GM19035 (cell line): ENCODE measurements around the gene GRM2.

ENCODE experiments used
- ATAC-seq: cut with Tn5 transposase; IDR thresholded peaks from one replicate; pipeline ENCODE4 v1.9.1; 2021; ENCODE audit not compliant: unreplicated experiment

The GRM2 gene

DNA sequence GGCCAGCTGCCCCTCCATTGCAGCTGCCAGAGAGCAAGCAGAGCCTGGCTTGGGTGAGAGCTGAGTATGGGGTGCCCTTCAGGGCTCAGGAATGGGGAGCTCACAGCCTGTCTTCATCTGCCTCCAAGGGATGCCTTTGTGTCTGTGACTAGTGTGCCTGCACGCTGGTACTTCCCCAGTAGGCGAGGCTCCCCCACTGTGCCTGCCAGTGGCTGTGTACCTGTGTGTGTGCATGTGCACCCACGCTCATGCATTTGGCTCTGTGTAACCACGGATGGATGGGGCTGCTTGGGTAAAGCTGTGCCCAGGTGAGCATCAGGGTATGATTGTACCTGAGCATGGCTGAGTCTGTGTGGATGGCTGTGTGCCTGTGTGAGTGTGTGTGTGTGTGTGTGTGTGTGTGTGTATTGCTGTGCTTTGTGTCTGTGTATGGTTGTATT is 2.3 kb upstream of the GRM2 start:
- ATAC-seq, result no peak

DNA sequence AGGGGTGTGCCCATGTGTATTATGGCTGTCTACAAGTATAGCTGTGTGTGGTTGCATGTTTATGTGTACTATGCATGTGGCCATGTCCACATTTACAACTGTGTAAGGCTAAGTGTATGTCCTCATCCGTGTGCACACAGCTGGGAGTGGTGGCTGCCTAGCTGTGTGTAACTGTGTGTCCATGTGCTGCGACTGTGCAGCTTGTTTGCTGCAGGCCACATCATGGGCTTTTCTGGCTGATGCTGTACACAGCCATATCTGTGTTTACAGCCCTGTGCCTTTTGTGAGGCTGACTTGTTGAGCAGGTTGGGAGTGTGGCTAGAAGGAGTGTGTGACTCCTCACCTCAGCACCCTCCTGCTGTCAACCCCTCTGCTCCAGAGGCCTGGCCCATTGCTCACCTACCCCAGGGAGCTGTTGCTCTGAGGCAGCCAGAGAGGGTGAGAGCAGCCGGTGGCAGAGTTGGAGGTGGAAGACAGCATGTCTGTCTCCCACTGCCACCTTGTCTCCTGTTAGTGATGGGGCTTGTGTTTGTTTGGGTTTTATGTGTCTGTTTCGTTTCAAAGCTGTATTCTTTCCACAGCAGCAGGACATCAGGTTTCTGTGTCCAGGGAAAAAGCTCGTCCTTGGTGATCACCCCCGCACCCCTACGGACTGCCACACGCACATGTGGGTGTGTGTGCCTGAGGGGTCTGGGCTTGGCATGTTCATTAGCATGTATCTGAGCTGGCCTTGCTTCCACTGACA is 1.4 kb upstream of the GRM2 start:
- no peak for ATAC-seq

DNA sequence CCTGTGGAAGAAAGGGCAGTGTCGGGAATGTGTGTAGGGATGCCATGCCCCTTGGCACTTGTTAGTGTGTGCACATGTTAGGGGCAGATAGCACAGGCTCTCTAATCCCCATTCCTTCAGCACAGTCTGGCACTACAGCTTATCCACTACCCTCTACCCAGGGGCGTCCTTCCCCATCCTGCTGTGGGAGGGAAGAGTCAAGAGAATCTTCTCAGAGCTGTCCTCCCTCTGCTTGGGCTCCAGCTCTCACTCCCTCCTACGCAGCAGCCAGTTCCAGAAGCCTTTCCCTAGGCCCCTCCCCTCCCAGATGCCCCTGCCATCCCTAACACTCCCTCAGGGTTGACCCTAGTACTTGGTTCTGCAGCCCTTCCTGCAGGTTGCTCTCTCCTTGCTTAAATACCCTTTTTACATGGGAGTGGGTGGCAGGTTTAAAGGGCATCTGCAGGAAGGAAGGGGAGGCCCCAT is 815 bp upstream of the GRM2 start:
- ATAC-seq, result no peak

DNA sequence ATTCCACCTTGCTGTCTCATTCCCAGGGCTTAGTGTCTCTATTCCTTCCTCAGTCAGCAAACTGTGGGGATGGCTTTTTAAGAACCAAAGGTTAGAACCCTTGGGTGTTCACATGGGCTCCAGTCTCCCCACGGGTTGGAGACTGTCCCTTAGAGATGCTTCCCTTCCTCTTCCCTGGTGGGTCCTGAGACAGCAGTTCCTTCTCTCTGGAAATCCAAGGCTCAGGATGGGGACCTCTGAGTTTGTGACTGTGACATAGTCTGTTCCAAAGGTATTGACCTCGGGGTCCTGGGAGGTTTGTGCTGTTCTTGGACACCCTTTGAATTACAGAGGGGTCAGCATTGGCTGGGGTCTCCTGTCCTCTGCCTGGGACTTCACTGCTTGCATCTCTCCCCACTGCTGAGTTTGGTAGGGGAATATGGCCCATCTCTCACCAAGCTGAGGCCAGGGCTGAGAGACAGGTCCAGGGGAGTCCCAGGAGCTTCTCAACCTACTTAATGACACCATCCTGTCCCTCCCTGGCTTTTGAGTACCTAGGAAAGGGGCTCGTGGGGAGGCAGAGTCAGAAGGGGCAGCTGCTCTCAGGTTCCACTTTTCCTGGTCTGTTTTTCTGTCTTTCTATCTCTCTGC is 1.5 kb downstream of the GRM2 start:
- no peak for ATAC-seq

DNA sequence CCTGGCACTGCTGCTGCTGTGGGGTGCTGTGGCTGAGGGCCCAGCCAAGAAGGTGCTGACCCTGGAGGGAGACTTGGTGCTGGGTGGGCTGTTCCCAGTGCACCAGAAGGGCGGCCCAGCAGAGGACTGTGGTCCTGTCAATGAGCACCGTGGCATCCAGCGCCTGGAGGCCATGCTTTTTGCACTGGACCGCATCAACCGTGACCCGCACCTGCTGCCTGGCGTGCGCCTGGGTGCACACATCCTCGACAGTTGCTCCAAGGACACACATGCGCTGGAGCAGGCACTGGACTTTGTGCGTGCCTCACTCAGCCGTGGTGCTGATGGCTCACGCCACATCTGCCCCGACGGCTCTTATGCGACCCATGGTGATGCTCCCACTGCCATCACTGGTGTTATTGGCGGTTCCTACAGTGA is 2.1 kb downstream of the GRM2 start:
- no peak for ATAC-seq

DNA sequence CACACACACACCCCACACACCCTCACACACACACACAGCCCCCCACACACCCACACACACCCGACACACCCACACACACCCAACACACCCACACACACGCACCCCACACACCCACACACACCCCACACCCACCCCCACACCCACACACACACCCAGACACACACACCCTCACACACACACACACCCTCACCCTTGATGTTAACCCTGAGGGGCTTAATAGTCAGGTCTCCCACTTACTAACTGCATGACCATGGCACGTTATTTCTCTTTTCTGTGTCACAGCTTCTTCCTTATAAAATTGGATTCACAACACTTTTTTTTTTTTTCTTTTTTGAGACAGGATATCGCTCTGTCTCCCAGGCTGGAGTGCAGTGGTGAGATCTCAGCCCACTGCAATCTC is 2.8 kb downstream of the GRM2 start:
- ATAC-seq, result no peak

DNA sequence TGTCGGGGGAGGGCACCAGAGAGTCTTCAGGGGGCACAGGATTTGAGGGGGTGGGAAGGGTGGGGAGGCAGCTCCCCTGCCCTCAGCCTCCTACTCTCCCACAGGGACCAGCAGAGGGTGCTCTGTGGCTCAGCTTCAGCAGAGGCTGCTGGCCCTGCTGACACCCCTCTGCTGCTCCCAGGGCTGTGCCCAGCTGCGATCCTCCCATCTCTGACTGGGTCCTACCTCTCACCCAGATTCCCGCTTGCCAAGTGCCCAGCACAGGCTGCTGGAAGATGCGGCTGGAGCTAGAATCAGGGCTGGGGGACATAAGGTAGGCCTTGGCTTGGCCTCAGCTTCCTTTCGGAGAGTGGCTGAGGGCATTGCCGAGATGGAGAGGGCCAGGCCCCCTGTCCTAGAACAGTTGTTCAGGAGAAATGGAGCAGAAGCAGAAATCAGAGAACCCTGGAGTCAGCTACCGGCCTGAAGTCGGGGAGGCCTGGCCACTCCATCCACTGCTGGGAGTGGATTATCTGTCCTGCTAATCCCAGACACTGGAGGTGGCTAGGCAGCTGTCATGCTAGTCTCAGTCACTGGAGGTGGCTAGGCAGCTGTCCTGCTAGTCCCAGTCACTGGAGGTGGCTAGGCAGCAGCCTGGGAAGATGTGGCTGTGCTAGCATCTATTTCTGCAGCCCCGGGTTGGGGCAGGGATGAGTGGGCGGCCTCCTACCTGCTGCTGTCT is 3.9 kb downstream of the GRM2 start:
- ATAC-seq, result no peak

DNA sequence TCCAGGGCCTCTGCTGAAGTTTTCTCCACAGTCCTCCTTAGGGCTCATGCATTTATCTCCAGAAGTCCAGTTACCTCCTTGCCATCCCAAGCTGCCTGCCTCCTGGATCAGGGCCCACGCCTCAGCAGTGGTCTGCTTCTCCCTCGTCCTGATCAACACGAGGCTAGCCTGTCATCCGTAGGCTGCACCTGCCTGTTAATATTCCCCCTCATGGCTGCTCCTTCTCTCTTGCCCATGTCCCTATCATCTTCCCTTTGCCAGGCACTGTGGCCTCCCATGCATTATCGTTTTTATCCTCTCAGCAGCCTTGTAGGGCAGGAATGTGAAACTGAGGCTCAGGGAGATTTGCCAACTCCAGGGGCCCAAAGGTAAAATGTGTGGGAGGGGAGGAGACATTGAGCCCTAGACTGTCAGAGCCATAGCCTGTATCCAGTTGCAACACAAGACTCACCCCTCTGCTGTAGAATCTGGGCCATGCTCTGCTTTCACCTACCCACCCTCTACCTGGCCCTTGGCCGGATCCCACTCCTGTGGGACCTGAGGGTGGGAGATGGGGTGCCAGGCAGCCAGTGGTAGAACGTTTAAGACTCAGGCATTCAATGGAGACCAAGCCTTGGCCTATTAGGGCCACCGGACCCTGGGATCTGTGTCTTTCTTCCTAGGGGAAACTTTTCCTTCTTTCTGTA is 4.6 kb downstream of the GRM2 start:
- ATAC-seq, result no peak

DNA sequence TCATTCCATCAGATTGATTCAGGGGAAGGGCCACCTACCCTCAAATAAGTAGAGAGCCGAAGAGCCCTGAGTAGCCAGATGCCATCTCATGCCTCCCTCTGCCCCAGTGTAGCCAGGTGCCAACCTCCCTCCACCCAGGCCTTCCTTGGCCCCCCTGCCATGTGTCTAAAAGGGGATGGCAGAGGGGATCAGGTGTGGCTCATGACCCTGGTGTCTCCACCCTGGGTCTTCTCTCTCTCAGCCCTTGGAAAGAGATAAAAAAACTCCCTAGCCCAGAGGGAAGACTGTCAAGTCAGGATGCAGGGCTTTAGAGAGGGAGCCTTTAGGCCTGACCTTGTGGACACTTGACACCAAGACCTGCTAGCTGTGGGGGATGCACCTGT is 5.2 kb downstream of the GRM2 start:
- ATAC-seq, result no peak

DNA sequence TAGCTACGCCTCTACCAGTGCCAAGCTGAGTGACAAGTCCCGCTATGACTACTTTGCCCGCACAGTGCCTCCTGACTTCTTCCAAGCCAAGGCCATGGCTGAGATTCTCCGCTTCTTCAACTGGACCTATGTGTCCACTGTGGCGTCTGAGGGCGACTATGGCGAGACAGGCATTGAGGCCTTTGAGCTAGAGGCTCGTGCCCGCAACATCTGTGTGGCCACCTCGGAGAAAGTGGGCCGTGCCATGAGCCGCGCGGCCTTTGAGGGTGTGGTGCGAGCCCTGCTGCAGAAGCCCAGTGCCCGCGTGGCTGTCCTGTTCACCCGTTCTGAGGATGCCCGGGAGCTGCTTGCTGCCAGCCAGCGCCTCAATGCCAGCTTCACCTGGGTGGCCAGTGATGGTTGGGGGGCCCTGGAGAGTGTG is 5.7 kb downstream of the GRM2 start:
- no peak for ATAC-seq

DNA sequence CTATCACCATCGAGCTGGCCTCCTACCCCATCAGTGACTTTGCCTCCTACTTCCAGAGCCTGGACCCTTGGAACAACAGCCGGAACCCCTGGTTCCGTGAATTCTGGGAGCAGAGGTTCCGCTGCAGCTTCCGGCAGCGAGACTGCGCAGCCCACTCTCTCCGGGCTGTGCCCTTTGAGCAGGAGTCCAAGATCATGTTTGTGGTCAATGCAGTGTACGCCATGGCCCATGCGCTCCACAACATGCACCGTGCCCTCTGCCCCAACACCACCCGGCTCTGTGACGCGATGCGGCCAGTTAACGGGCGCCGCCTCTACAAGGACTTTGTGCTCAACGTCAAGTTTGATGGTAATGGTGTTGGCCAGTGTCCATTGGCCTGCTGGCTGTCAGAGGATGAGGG is 6.1 kb downstream of the GRM2 start:
- no peak for ATAC-seq

DNA sequence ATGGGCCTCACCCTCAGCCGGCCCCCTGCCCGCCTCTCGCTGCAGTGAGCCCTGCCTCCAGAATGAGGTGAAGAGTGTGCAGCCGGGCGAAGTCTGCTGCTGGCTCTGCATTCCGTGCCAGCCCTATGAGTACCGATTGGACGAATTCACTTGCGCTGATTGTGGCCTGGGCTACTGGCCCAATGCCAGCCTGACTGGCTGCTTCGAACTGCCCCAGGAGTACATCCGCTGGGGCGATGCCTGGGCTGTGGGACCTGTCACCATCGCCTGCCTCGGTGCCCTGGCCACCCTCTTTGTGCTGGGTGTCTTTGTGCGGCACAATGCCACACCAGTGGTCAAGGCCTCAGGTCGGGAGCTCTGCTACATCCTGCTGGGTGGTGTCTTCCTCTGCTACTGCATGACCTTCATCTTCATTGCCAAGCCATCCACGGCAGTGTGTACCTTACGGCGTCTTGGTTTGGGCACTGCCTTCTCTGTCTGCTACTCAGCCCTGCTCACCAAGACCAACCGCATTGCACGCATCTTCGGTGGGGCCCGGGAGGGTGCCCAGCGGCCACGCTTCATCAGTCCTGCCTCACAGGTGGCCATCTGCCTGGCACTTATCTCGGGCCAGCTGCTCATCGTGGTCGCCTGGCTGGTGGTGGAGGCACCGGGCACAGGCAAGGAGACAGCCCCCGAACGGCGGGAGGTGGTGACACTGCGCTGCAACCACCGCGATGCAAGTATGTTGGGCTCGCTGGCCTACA is 8.5 kb downstream of the GRM2 start:
- no peak for ATAC-seq

DNA sequence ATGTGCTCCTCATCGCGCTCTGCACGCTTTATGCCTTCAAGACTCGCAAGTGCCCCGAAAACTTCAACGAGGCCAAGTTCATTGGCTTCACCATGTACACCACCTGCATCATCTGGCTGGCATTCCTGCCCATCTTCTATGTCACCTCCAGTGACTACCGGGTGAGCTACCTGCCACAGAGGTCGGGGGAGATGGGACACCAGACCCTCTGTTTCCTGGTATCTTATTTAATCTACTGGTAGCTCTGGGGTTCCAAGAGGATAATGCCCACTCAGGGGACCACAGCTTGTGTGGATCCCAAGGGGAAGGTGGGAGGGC is 9.1 kb downstream of the GRM2 start:
- no peak for ATAC-seq

DNA sequence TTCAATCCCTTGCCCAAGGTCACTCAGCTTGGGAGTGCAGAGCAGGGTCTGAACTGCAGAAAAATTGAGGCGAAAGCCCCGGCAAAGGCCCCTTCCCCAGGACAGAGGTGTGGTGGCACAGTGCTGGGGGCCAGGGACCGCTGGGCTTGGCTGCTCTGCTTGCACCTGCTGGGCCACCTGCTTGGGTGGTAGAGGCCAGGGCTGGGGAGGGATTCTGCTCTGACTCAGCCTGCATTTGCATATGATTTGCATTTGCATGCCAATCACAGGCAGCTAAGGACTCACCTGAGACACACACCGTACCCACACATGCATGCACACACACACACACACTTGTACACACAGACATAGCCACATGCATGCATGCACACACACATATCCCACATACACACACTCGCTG is 9.9 kb downstream of the GRM2 start:
- no peak for ATAC-seq

DNA sequence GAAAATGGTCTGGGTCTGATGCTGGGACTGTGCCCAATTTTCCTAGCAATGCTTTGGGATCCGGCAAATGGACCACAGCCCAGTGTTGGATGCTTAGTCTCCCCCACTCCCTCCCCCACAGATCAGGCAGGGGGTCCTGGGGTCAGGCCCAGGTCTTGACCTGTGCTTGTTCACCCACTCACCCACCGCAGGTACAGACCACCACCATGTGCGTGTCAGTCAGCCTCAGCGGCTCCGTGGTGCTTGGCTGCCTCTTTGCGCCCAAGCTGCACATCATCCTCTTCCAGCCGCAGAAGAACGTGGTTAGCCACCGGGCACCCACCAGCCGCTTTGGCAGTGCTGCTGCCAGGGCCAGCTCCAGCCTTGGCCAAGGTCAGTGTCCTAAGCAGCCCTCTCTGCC is 10.6 kb downstream of the GRM2 start:
- no peak for ATAC-seq

DNA sequence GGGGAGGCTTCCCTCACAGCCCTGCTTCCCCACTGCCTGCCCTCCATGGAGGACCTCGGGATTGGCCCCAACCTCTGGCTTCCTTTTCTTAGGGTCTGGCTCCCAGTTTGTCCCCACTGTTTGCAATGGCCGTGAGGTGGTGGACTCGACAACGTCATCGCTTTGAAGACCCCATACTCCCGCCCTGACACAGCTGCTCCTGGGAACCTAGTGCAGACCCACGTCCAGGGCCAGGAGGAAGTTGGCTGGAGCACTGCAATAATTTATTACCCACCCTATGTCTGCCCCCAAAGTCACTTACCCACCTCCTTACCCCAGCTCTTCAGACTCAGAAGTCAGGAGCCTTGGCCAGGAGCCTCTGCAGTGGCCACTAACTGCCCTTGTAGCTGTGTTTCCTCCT is 11.1 kb downstream of the GRM2 start:
- ATAC-seq, result no peak

DNA sequence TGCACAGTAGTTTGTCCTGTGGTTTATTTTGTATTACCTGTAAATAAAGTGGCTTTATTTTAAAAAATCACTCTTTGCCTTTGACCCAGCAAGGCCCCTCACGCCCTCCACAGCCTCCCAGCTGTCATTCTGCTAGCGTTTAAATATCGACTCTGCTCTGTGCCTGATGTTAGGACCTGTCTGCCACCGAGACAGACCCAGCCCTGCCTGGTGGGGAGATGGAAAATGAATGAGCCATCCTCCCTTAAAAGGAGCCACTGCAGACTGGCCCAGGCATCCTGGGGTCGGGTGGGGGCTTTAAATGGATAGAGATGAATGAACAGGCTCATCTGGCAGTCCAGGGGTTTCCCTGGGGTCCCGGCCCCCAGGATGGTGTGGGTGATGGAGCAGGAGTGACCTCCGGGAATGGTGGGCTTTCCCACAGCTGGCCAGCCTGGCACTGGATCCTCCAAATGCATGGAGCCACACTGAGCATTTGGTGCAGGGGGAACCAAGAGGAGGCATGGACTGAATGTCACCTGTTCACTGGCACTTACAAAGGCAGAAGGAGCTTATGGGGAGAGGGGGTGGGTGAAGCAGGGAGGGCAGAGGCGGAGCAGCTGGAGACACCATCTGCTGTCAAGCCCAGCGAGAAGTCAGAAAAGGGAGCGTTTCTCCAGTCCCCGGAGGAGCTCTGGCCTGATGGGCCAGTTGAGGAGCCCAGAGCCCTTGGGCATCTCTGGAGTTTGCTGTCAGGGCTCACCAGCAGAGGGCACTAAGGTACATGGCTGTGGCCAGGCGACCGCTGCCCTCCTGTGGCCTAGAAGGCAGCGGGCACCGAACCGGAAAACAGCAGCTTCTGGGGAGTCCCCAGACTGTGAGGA is 11.9 kb downstream of the GRM2 start:
- peak; percentile 63 for ATAC-seq

DNA sequence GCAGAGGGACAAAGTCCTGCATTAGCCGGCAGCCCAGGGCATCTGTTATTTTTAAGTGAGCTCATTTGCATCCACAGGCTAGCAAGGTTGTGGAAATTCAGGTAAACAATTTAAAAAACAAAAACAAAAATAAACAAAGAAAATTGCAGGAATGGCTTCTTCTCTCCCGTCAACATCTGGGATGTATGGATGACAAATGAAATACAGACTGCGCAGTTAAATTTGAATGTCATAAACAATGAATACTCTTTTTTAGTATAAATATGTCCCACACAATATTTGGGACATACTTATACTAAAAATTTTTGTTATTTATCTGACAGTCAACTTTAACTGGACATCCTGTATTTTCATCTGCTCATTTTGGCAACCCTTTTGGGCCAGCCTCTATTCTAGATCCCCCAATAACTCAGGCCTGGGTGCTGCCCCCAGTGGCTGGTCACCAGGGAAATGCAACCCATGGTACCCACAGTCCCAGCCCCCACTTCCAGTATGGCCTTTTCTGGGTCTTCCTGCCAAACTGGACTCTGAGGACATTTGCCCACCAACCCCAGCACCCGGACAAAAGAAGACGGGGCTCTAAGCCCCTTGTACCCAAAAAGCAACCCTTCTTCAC is 12.7 kb downstream of the GRM2 start:
- no peak for ATAC-seq

DNA sequence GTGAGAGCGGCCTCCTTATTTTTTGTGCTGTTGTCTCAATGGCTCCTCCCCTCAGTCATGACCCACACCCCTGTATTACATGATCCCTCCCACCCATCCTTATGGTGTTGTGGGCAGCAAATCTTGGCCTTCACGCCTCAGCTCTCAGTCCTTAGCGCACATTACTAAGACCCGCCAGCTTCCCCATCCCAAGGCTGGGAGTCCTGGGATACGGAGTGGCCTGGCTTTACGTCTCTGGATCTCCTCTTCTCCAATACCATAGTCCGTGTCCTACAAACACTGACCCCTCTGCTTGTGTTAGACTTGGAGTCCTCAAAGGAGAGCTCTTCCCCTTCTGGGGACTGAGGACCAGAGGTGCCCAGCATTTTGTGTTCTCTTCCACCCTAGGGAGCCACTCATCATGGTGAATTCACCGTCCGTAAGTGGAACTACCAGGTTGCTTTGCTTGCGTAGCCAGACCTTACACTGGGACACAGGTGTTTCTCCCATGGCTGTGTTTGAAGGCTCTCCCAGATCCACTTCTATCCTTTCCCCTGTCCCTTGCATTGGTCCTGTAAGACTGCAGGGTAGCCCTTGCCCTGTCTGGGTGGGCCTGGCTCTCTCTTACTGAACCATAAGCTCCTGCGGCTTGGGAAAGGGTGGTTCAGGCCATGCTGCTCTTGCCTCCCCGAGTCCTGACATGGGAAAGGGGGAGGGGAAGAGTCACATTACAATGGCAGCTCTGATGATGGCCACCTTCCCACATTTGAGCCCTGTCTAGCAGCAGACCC is 13.6 kb downstream of the GRM2 start:
- ATAC-seq, result no peak
